Breast epithelium (tissue), 4 donors: ENCODE measurements around the gene RANGAP1. TPM values are rescaled to one million over a fixed set of nuclear protein-coding genes. Genes with fewer than 3 reads are reported as not detected.
A peak's percentile ranks its signal among the peaks of the same experiment; 100 is the strongest.
"Not testable (repeated sequence)": the region's sequence is repeated elsewhere in the genome, so short reads cannot be mapped to it uniquely, and the experiment has no call there.

ENCODE experiments used
- DNase-seq, 2 donors: peaks; one replicate each; pipeline ENCODE4 v3.0.0-alpha.2; 2019; ENCODE audit warnings: low spot score in 2 of 2
- H3K27ac ChIP-seq, 2 donors: fragments of 200-600 bp; sonication (generic) in 1 of 2; one replicate each; pipeline ENCODE4 v1.5.1; 2016 to 2019; ENCODE audit warnings: mild to moderate bottlenecking in 1 of 2
- H3K27me3 ChIP-seq, 2 donors: fragments of 200-600 bp; sonication (generic) in 1 of 2; one replicate each; pipeline versions ENCODE4 v1.5.1 to v1.6.0; 2017 to 2019; ENCODE audit warnings: control low read depth in 1 of 2, mild to moderate bottlenecking in 1 of 2
- H3K36me3 ChIP-seq: fragments of 200-600 bp; one replicate; pipeline ENCODE4 v1.5.1; 2019
- H3K4me1 ChIP-seq, 2 donors: fragments of 200-600 bp; sonication (generic); one replicate each; pipeline ENCODE4 v1.5.1; 2016 to 2019; ENCODE audit warnings: control low read depth in 1 of 2
- H3K4me3 ChIP-seq, 3 donors: fragments of 200-600 bp; sonication (generic); 1 replicate in 2 of 3; 2 replicates in 1 of 3; pipeline ENCODE4 v1.5.1; 2016 to 2019; ENCODE audit warnings: mild to moderate bottlenecking in 3 of 3, moderate library complexity in 2 of 3
- H3K9me3 ChIP-seq, 2 donors: fragments of 200-600 bp; sonication (generic) in 1 of 2; one replicate each; pipeline ENCODE4 v1.5.1; 2016 to 2019; ENCODE audit warnings: control low read depth in 1 of 2
- CTCF ChIP-seq, 3 donors: fragments of 450-650 bp; IDR thresholded peaks; one replicate each; pipeline ENCODE4 v1.5.1; 2016 to 2017; ENCODE audit warnings: antibody characterized with exemption in 3 of 3, mild to moderate bottlenecking in 3 of 3, moderate library complexity in 3 of 3
- POLR2A ChIP-seq: fragments of 450-650 bp; IDR thresholded peaks from one replicate; pipeline ENCODE4 v1.6.1; 2016; ENCODE audit warnings: antibody characterized with exemption, mild to moderate bottlenecking, moderate library complexity
- POLR2AphosphoS5 ChIP-seq, 3 donors: sonication (generic); formaldehyde crosslinking; IDR thresholded peaks; one replicate each; pipeline ENCODE4 v1.6.1; 2017; ENCODE audit warnings: antibody characterized with exemption in 3 of 3
- intact Hi-C: fragments of 100-400 bp; cut with DNase I; formaldehyde crosslinking; loops from one replicate; pipeline ENCODE4 v1.15.1; 2023; ENCODE audit warnings: low total_unique reads
- total RNA-seq, 3 donors: library from RNA; depleted of rRNA; stranded (reverse); fragments of >200 nt; gene quantifications; one replicate each; pipeline ENCODE4 v1.1.0, GENCODE V29; 2016

The RANGAP1 gene
- total RNA-seq, 3 donors from 2014 or later, result 29.8 to 54.1 (median 51.2) TPM

GRCh38 chr22:41301085-41302020 is 15.4 kb upstream of the RANGAP1 start, which contains the start of gene ZC3H7B:
TSS of gene ZC3H7B (plus strand) at chr22:41301525. CDS start at chr22:41320661, 19,136 bp downstream.
- intact Hi-C loops, result no loop called here
- H3K4me1 ChIP-seq, result no peaks in the 10 kb centered on the region

GRCh38 chr22:41300661-41301060 is 14.7 kb upstream of the RANGAP1 start:
- intact Hi-C loops, result no loop called here
- peak overlapping the region; percentile 77 to 93 (median 83) for H3K4me3 ChIP-seq
- peak overlapping the region; percentile 91 to 92 for H3K27ac ChIP-seq

More at GRCh38 chr22:41301085-41302020, 15.4 kb upstream of the RANGAP1 start, which contains the start of gene ZC3H7B:
- Histone ChIP-seq H3K27me3 (no peaks in the 10 kb centered on the region), H3K9me3 (no peaks in the 10 kb centered on the region), H3K27ac (peak within 1 kb of the TSS; percentile 91 to 92), H3K36me3 (no peaks in the 10 kb centered on the region), H3K4me3 (peak within 1 kb of the TSS; percentile 77 to 93 (median 83))
- DNase-seq, result peak; percentile 63 to 76
- TF ChIP-seq POLR2AphosphoS5 (IDR thresholded peaks at IDR 0.05) (peak; percentile 14 to 62 (median 37)), CTCF (IDR thresholded peaks at IDR 0.05) (peak in 2 of 3 donors; percentile 39 to 42), POLR2A (peak; percentile 22)

GRCh38 chr22:41296826-41297667 is 11.1 kb upstream of the RANGAP1 start:
- TF ChIP-seq CTCF (IDR thresholded peaks at IDR 0.05) (no peak), POLR2A (no peak), POLR2AphosphoS5 (IDR thresholded peaks at IDR 0.05) (no peak)

More at GRCh38 chr22:41300661-41301060, 14.7 kb upstream of the RANGAP1 start:
- no peaks in the 10 kb centered on the region for H3K36me3 ChIP-seq
- no peaks in the 10 kb centered on the region for H3K9me3 ChIP-seq
- no peaks in the 10 kb centered on the region for H3K27me3 ChIP-seq
- DNase-seq, result no peak
- H3K4me1 ChIP-seq, result no peaks in the 10 kb centered on the region
- TF ChIP-seq POLR2A, result no peak
- TF ChIP-seq POLR2AphosphoS5 (IDR thresholded peaks at IDR 0.05), result no peak
- no peak for TF ChIP-seq CTCF (IDR thresholded peaks at IDR 0.05)

GRCh38 chr22:41294816-41295215 is 8.8 kb upstream of the RANGAP1 start:
- H3K4me3 ChIP-seq, result peak overlapping the region in 2 of 3 donors; percentile 20 to 43
- H3K27ac ChIP-seq, H3K9me3 ChIP-seq, H3K36me3 ChIP-seq, H3K4me1 ChIP-seq, intact Hi-C loops, DNase-seq, H3K27me3 ChIP-seq: not testable (repeated sequence)

More at GRCh38 chr22:41296826-41297667, 11.1 kb upstream of the RANGAP1 start:
- no peak overlapping the region for H3K4me3 ChIP-seq
- H3K9me3 ChIP-seq, result no peaks in the 10 kb centered on the region
- no peaks in the 10 kb centered on the region for H3K27me3 ChIP-seq
- no peaks in the 10 kb centered on the region for H3K4me1 ChIP-seq
- H3K36me3 ChIP-seq, result no peaks in the 10 kb centered on the region
- intact Hi-C loops, result no loop called here
- no peak overlapping the region for H3K27ac ChIP-seq
- DNase-seq, result no peak
